Suprapubic skin (tissue), 4 donors: Measurements from ENCODE around the gene UHRF2.

Experiments
- EP300 ChIP-seq: sonication (generic); formaldehyde crosslinking; IDR thresholded peaks from one replicate; pipeline ENCODE4 v1.6.1; 2017; ENCODE audit warnings: antibody characterized with exemption
- POLR2A ChIP-seq, 2 donors: fragments of 450-650 bp; IDR thresholded peaks; one replicate each; pipeline ENCODE4 v1.6.1; 2017; ENCODE audit warnings: antibody characterized with exemption in 2 of 2, mild to moderate bottlenecking in 2 of 2, moderate library complexity in 2 of 2
- POLR2AphosphoS5 ChIP-seq, 3 donors: sonication (generic); formaldehyde crosslinking; IDR thresholded peaks; one replicate each; pipeline ENCODE4 v1.6.1; 2017; ENCODE audit warnings: antibody characterized with exemption in 3 of 3
- TF ChIP-seq, protein P1 (sequence below), 2 donors: fragments of 200-600 bp in 1 of 2; fragments of 450-650 bp in 1 of 2; sonication (generic) in 1 of 2; IDR thresholded peaks; one replicate each; pipeline ENCODE4 v1.5.1; 2016 to 2019; ENCODE audit warnings: antibody characterized with exemption in 2 of 2, mild to moderate bottlenecking in 1 of 2, moderate library complexity in 1 of 2

DNA sequence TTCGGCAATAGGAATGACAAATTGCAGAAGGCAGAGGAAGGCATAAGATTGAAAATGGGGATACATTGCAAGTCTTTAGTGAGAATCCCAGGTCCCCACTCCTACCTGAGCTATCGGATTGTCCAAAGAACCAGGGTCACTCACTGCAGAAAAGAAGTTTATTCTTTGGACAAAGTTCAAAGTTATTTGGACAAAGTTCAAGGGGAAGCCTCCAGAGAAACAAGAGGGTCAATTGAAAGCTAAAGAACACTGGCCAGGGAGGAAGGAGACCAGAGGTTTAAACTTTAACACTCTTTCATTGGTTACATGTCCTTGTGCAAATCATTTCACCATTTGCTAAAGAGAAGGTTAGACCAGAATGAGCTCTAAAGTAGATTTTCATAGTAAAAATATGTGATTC lies 5.2 kb upstream of the UHRF2 start:
- no peak for TF ChIP-seq POLR2AphosphoS5 (IDR thresholded peaks at IDR 0.05)
- TF ChIP-seq, protein P1, sequence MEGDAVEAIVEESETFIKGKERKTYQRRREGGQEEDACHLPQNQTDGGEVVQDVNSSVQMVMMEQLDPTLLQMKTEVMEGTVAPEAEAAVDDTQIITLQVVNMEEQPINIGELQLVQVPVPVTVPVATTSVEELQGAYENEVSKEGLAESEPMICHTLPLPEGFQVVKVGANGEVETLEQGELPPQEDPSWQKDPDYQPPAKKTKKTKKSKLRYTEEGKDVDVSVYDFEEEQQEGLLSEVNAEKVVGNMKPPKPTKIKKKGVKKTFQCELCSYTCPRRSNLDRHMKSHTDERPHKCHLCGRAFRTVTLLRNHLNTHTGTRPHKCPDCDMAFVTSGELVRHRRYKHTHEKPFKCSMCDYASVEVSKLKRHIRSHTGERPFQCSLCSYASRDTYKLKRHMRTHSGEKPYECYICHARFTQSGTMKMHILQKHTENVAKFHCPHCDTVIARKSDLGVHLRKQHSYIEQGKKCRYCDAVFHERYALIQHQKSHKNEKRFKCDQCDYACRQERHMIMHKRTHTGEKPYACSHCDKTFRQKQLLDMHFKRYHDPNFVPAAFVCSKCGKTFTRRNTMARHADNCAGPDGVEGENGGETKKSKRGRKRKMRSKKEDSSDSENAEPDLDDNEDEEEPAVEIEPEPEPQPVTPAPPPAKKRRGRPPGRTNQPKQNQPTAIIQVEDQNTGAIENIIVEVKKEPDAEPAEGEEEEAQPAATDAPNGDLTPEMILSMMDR (IDR thresholded peaks at IDR 0.05), result no peak
- TF ChIP-seq EP300, result no peak
- TF ChIP-seq POLR2A (IDR thresholded peaks at IDR 0.05), result no peak
